ENCODE results near the gene KIF17.

KIF17 gene

GRCh38 chr1:20696397-20697333, 21.1 kb downstream of the KIF17 start:
- peaks cover 3% of the 10 kb centered on the region for H3K4me1 ChIP-seq (ENCODE audit: control insufficient read depth, insufficient read depth, low read length)
- H3K27me3 ChIP-seq (ENCODE audit: control insufficient read depth, insufficient read depth, low read length), result no peaks in the 10 kb centered on the region
- no peaks in the 10 kb centered on the region for H3K9me3 ChIP-seq (ENCODE audit: control insufficient read depth, insufficient read depth, low read length)
- peak overlapping the region; percentile 65 for H3K4me3 ChIP-seq (ENCODE audit: low read depth, low read length)
- H3K36me3 ChIP-seq (ENCODE audit: control insufficient read depth, insufficient read depth, low read length), result peaks cover 4% of the 10 kb centered on the region
- H3K9ac ChIP-seq (ENCODE audit: low read depth, low read length), result peak overlapping the region; percentile 73

- Histone ChIP-seq H3K36me3 (ENCODE audit: control insufficient read depth, insufficient read depth, low read length) (no peaks in the 10 kb centered on the region), H3K4me1 (ENCODE audit: control insufficient read depth, insufficient read depth, low read length) (peaks cover 3% of the 10 kb centered on the region), H3K4me3 (ENCODE audit: low read depth, low read length) (no peak overlapping the region), H3K27me3 (ENCODE audit: control insufficient read depth, insufficient read depth, low read length) (no peaks in the 10 kb centered on the region), H3K9me3 (ENCODE audit: control insufficient read depth, insufficient read depth, low read length) (no peaks in the 10 kb centered on the region), H3K9ac (ENCODE audit: low read depth, low read length) (no peak overlapping the region)
Observed at GRCh38 chr1:20695515-20695914, 22.3 kb downstream of the KIF17 start.

- Histone ChIP-seq H3K36me3 (ENCODE audit: control insufficient read depth, insufficient read depth, low read length) (peaks cover 4% of the 10 kb centered on the region), H3K4me3 (ENCODE audit: low read depth, low read length) (no peak overlapping the region), H3K27me3 (ENCODE audit: control insufficient read depth, insufficient read depth, low read length) (no peaks in the 10 kb centered on the region), H3K9ac (ENCODE audit: low read depth, low read length) (no peak overlapping the region), H3K4me1 (ENCODE audit: control insufficient read depth, insufficient read depth, low read length) (peaks cover 3% of the 10 kb centered on the region), H3K9me3 (ENCODE audit: control insufficient read depth, insufficient read depth, low read length) (no peaks in the 10 kb centered on the region)
Observed at GRCh38 chr1:20693623-20694022, 24.2 kb downstream of the KIF17 start.

- Histone ChIP-seq H3K9ac (ENCODE audit: low read depth, low read length) (no peak overlapping the region), H3K9me3 (ENCODE audit: control insufficient read depth, insufficient read depth, low read length) (no peaks in the 10 kb centered on the region), H3K4me3 (ENCODE audit: low read depth, low read length) (no peak overlapping the region), H3K27me3 (ENCODE audit: control insufficient read depth, insufficient read depth, low read length) (no peaks in the 10 kb centered on the region), H3K4me1 (ENCODE audit: control insufficient read depth, insufficient read depth, low read length) (peaks cover 3% of the 10 kb centered on the region), H3K36me3 (ENCODE audit: control insufficient read depth, insufficient read depth, low read length) (peaks cover 4% of the 10 kb centered on the region)
Observed at GRCh38 chr1:20691872-20692271, 25.9 kb downstream of the KIF17 start.

- Histone ChIP-seq H3K36me3 (ENCODE audit: control insufficient read depth, insufficient read depth, low read length) (peaks cover 4% of the 10 kb centered on the region), H3K27me3 (ENCODE audit: control insufficient read depth, insufficient read depth, low read length) (no peaks in the 10 kb centered on the region), H3K4me1 (ENCODE audit: control insufficient read depth, insufficient read depth, low read length) (no peaks in the 10 kb centered on the region), H3K4me3 (ENCODE audit: low read depth, low read length) (no peak overlapping the region), H3K9me3 (ENCODE audit: control insufficient read depth, insufficient read depth, low read length) (no peaks in the 10 kb centered on the region), H3K9ac (ENCODE audit: low read depth, low read length) (no peak overlapping the region)
Observed at GRCh38 chr1:20689645-20690056, 28.2 kb downstream of the KIF17 start.

GRCh38 chr1:20686883-20687725, 30.7 kb downstream of the KIF17 start:
- Histone ChIP-seq H3K4me3 (ENCODE audit: low read depth, low read length) (no peak overlapping the region), H3K4me1 (ENCODE audit: control insufficient read depth, insufficient read depth, low read length) (no peaks in the 10 kb centered on the region), H3K9ac (ENCODE audit: low read depth, low read length) (no peak overlapping the region), H3K9me3 (ENCODE audit: control insufficient read depth, insufficient read depth, low read length) (no peaks in the 10 kb centered on the region), H3K36me3 (ENCODE audit: control insufficient read depth, insufficient read depth, low read length) (peaks cover 14% of the 10 kb centered on the region), H3K27me3 (ENCODE audit: control insufficient read depth, insufficient read depth, low read length) (no peaks in the 10 kb centered on the region)

GRCh38 chr1:20685741-20686140, 32.1 kb downstream of the KIF17 start:
- Histone ChIP-seq H3K36me3 (ENCODE audit: control insufficient read depth, insufficient read depth, low read length) (peaks cover 17% of the 10 kb centered on the region), H3K27me3 (ENCODE audit: control insufficient read depth, insufficient read depth, low read length) (no peaks in the 10 kb centered on the region), H3K9me3 (ENCODE audit: control insufficient read depth, insufficient read depth, low read length) (no peaks in the 10 kb centered on the region), H3K4me3 (ENCODE audit: low read depth, low read length) (no peak overlapping the region), H3K4me1 (ENCODE audit: control insufficient read depth, insufficient read depth, low read length) (no peaks in the 10 kb centered on the region), H3K9ac (ENCODE audit: low read depth, low read length) (no peak overlapping the region)

- H3K4me3 ChIP-seq (ENCODE audit: low read depth, low read length), result no peak overlapping the region
- H3K9ac ChIP-seq (ENCODE audit: low read depth, low read length), result no peak overlapping the region
- no peaks in the 10 kb centered on the region for H3K27me3 ChIP-seq (ENCODE audit: control insufficient read depth, insufficient read depth, low read length)
- H3K9me3 ChIP-seq (ENCODE audit: control insufficient read depth, insufficient read depth, low read length), result no peaks in the 10 kb centered on the region
- H3K4me1 ChIP-seq (ENCODE audit: control insufficient read depth, insufficient read depth, low read length), result no peaks in the 10 kb centered on the region
- peaks cover 17% of the 10 kb centered on the region for H3K36me3 ChIP-seq (ENCODE audit: control insufficient read depth, insufficient read depth, low read length)
Observed at GRCh38 chr1:20685099-20685662, 32.6 kb downstream of the KIF17 start.

GRCh38 chr1:20684651-20685050, 33.2 kb downstream of the KIF17 start:
- H3K9me3 ChIP-seq (ENCODE audit: control insufficient read depth, insufficient read depth, low read length), result no peaks in the 10 kb centered on the region
- no peaks in the 10 kb centered on the region for H3K4me1 ChIP-seq (ENCODE audit: control insufficient read depth, insufficient read depth, low read length)
- H3K27me3 ChIP-seq (ENCODE audit: control insufficient read depth, insufficient read depth, low read length), result no peaks in the 10 kb centered on the region
- no peak overlapping the region for H3K9ac ChIP-seq (ENCODE audit: low read depth, low read length)
- peaks cover 14% of the 10 kb centered on the region for H3K36me3 ChIP-seq (ENCODE audit: control insufficient read depth, insufficient read depth, low read length)
- H3K4me3 ChIP-seq (ENCODE audit: low read depth, low read length), result no peak overlapping the region

GRCh38 chr1:20684050-20684620, 33.7 kb downstream of the KIF17 start:
- H3K9ac ChIP-seq (ENCODE audit: low read depth, low read length), result no peak overlapping the region
- no peaks in the 10 kb centered on the region for H3K27me3 ChIP-seq (ENCODE audit: control insufficient read depth, insufficient read depth, low read length)
- peaks cover 13% of the 10 kb centered on the region for H3K36me3 ChIP-seq (ENCODE audit: control insufficient read depth, insufficient read depth, low read length)
- no peaks in the 10 kb centered on the region for H3K4me1 ChIP-seq (ENCODE audit: control insufficient read depth, insufficient read depth, low read length)
- no peak overlapping the region for H3K4me3 ChIP-seq (ENCODE audit: low read depth, low read length)
- no peaks in the 10 kb centered on the region for H3K9me3 ChIP-seq (ENCODE audit: control insufficient read depth, insufficient read depth, low read length)

- H3K36me3 ChIP-seq (ENCODE audit: control insufficient read depth, insufficient read depth, low read length), result peaks cover 13% of the 10 kb centered on the region
- H3K4me1 ChIP-seq (ENCODE audit: control insufficient read depth, insufficient read depth, low read length), result no peaks in the 10 kb centered on the region
- no peak overlapping the region for H3K9ac ChIP-seq (ENCODE audit: low read depth, low read length)
- no peaks in the 10 kb centered on the region for H3K9me3 ChIP-seq (ENCODE audit: control insufficient read depth, insufficient read depth, low read length)
- no peaks in the 10 kb centered on the region for H3K27me3 ChIP-seq (ENCODE audit: control insufficient read depth, insufficient read depth, low read length)
- H3K4me3 ChIP-seq (ENCODE audit: low read depth, low read length), result no peak overlapping the region
Observed at GRCh38 chr1:20683614-20684013, 34.2 kb downstream of the KIF17 start.
